ENCODE data around the gene PPM1L. TPM values are rescaled to one million over a fixed set of nuclear protein-coding genes. Genes with fewer than 3 reads are reported as not detected.

The PPM1L gene
- total RNA-seq, 2 donors from 2014 or later = 2.1 to 3.5 TPM

GRCh38 chr3:160924776-160925175 lies 168.7 kb downstream of the PPM1L start:
- Mint-ChIP-seq H3K27ac (no peak overlapping the region), H3K9me3 (no peaks in the 10 kb centered on the region), H3K36me3 (no peaks in the 10 kb centered on the region)
- ATAC-seq = no peak
- DNase-seq (ENCODE audit: low spot score in 2 of 2) = no peak

GRCh38 chr3:160927620-160928019 lies 171.6 kb downstream of the PPM1L start:
- no peak for DNase-seq (ENCODE audit: low spot score in 2 of 2)
- H3K9me3 Mint-ChIP-seq = no peaks in the 10 kb centered on the region
- H3K27ac Mint-ChIP-seq = no peak overlapping the region
- no peak for ATAC-seq
- H3K36me3 Mint-ChIP-seq = no peaks in the 10 kb centered on the region

GRCh38 chr3:160928183-160928726 lies 172.2 kb downstream of the PPM1L start:
- DNase-seq (ENCODE audit: low spot score in 2 of 2) (no peak), ATAC-seq (no peak)
- no peak overlapping the region for H3K27ac Mint-ChIP-seq
- no peaks in the 10 kb centered on the region for H3K9me3 Mint-ChIP-seq
- H3K36me3 Mint-ChIP-seq = no peaks in the 10 kb centered on the region

- H3K9me3 Mint-ChIP-seq = no peaks in the 10 kb centered on the region
- no peak overlapping the region for H3K27ac Mint-ChIP-seq
- no peak for ATAC-seq
Observed at GRCh38 chr3:160929595-160929994, 173.6 kb downstream of the PPM1L start.

GRCh38 chr3:160931474-160931873 lies 175.4 kb downstream of the PPM1L start:
- no peak for DNase-seq (ENCODE audit: low spot score in 2 of 2)
- H3K36me3 Mint-ChIP-seq = no peaks in the 10 kb centered on the region
- no peaks in the 10 kb centered on the region for H3K9me3 Mint-ChIP-seq
- no peak for ATAC-seq
- no peak overlapping the region for H3K27ac Mint-ChIP-seq

More at GRCh38 chr3:160929595-160929994, 173.6 kb downstream of the PPM1L start:
- no peak for DNase-seq (ENCODE audit: low spot score in 2 of 2)
- H3K36me3 Mint-ChIP-seq = no peaks in the 10 kb centered on the region

- Mint-ChIP-seq H3K36me3 (no peaks in the 10 kb centered on the region), H3K27ac (no peak overlapping the region), H3K9me3 (no peaks in the 10 kb centered on the region)
- DNase-seq (ENCODE audit: low spot score in 2 of 2) (no peak), ATAC-seq (no peak)
Observed at GRCh38 chr3:160935413-160936095, 179.5 kb downstream of the PPM1L start.

- Mint-ChIP-seq H3K27ac (no peak overlapping the region), H3K9me3 (no peaks in the 10 kb centered on the region), H3K36me3 (no peaks in the 10 kb centered on the region)
- peak in 1 of 2 donors; percentile 77 for DNase-seq (ENCODE audit: low spot score in 2 of 2)
- ATAC-seq = peak; percentile 57 to 72
Observed at GRCh38 chr3:160941885-160942494, 186.0 kb downstream of the PPM1L start.

GRCh38 chr3:160943996-160944395 lies 188.0 kb downstream of the PPM1L start:
- H3K36me3 Mint-ChIP-seq = no peaks in the 10 kb centered on the region
- no peak overlapping the region for H3K27ac Mint-ChIP-seq
- ATAC-seq (no peak), DNase-seq (ENCODE audit: low spot score in 2 of 2) (no peak)
- no peaks in the 10 kb centered on the region for H3K9me3 Mint-ChIP-seq

GRCh38 chr3:160945336-160945735 lies 189.3 kb downstream of the PPM1L start:
- Mint-ChIP-seq H3K9me3 (no peaks in the 10 kb centered on the region), H3K36me3 (no peaks in the 10 kb centered on the region), H3K27ac (no peak overlapping the region)
- DNase-seq (ENCODE audit: low spot score in 2 of 2) (no peak), ATAC-seq (no peak)

GRCh38 chr3:160948273-160948672 lies 192.2 kb downstream of the PPM1L start:
- ATAC-seq = no peak
- H3K27ac Mint-ChIP-seq = no peak overlapping the region
- no peaks in the 10 kb centered on the region for H3K36me3 Mint-ChIP-seq
- H3K9me3 Mint-ChIP-seq = no peaks in the 10 kb centered on the region
- DNase-seq (ENCODE audit: low spot score in 2 of 2) = no peak

GRCh38 chr3:160949460-160949859 lies 193.4 kb downstream of the PPM1L start:
- DNase-seq (ENCODE audit: low spot score in 2 of 2) (no peak), ATAC-seq (peak; percentile 67 to 74)
- Mint-ChIP-seq H3K9me3 (no peaks in the 10 kb centered on the region), H3K36me3 (no peaks in the 10 kb centered on the region), H3K27ac (no peak overlapping the region)

- ATAC-seq (no peak), DNase-seq (ENCODE audit: low spot score in 2 of 2) (no peak)
- H3K9me3 Mint-ChIP-seq = no peaks in the 10 kb centered on the region
- H3K36me3 Mint-ChIP-seq = no peaks in the 10 kb centered on the region
- no peak overlapping the region for H3K27ac Mint-ChIP-seq
Observed at GRCh38 chr3:160950542-160950941, 194.5 kb downstream of the PPM1L start.

- DNase-seq (ENCODE audit: low spot score in 2 of 2) (no peak), ATAC-seq (no peak)
- H3K36me3 Mint-ChIP-seq = no peaks in the 10 kb centered on the region
- H3K27ac Mint-ChIP-seq = no peak overlapping the region
- H3K9me3 Mint-ChIP-seq = no peaks in the 10 kb centered on the region
Observed at GRCh38 chr3:160950954-160951353, 194.9 kb downstream of the PPM1L start.

- H3K27ac Mint-ChIP-seq = no peak overlapping the region
- no peak for ATAC-seq
- H3K9me3 Mint-ChIP-seq = no peaks in the 10 kb centered on the region
- no peak for DNase-seq (ENCODE audit: low spot score in 2 of 2)
- H3K36me3 Mint-ChIP-seq = no peaks in the 10 kb centered on the region
Observed at GRCh38 chr3:160951642-160952487, 195.8 kb downstream of the PPM1L start.

GRCh38 chr3:160953686-160954085 lies 197.7 kb downstream of the PPM1L start:
- no peaks in the 10 kb centered on the region for H3K9me3 Mint-ChIP-seq

GRCh38 chr3:160956785-160957184 lies 200.8 kb downstream of the PPM1L start:
- H3K36me3 Mint-ChIP-seq = no peaks in the 10 kb centered on the region
- DNase-seq (ENCODE audit: low spot score in 2 of 2) (no peak), ATAC-seq (peak in 1 of 2 donors; percentile 60)
- no peaks in the 10 kb centered on the region for H3K9me3 Mint-ChIP-seq
- H3K27ac Mint-ChIP-seq = no peak overlapping the region

More at GRCh38 chr3:160953686-160954085, 197.7 kb downstream of the PPM1L start:
- Mint-ChIP-seq H3K36me3 (no peaks in the 10 kb centered on the region), H3K27ac (no peak overlapping the region)
- no peak for ATAC-seq
- no peak for DNase-seq (ENCODE audit: low spot score in 2 of 2)

GRCh38 chr3:160960568-160960967 lies 204.5 kb downstream of the PPM1L start:
- DNase-seq (ENCODE audit: low spot score in 2 of 2) (no peak), ATAC-seq (no peak)
- no peak overlapping the region for H3K27ac Mint-ChIP-seq
- no peaks in the 10 kb centered on the region for H3K9me3 Mint-ChIP-seq
- no peaks in the 10 kb centered on the region for H3K36me3 Mint-ChIP-seq

All from activated naive CD4-positive, alpha-beta T cell treated with anti-CD3 and anti-CD28 coated beads, Interleukin-2, amount 50 U/mL, for 72 hours (primary cell).